Upper lobe of left lung (tissue), 4 donors: ENCODE data around the gene TBC1D1.

Source experiments
- CTCF ChIP-seq, 6 experiments: fragments of 450-650 bp in 4 of 6; fragments of 200-600 bp in 2 of 6; sonication (generic) in 2 of 6; IDR thresholded peaks; one replicate each; pipeline ENCODE4 v1.5.1; 2016 to 2019; ENCODE audit warnings: antibody characterized with exemption in 6 of 6
- EP300 ChIP-seq, 4 donors: sonication (generic); formaldehyde crosslinking; IDR thresholded peaks; one replicate each; pipeline ENCODE4 v1.5.1; 2017; ENCODE audit warnings: antibody characterized with exemption in 4 of 4, control low read depth in 2 of 4
- POLR2A ChIP-seq, 4 donors: fragments of 450-650 bp; IDR thresholded peaks; one replicate each; pipeline ENCODE4 v1.5.1; 2016 to 2017; ENCODE audit warnings: antibody characterized with exemption in 4 of 4, mild to moderate bottlenecking in 2 of 4
- POLR2AphosphoS5 ChIP-seq, 2 donors: sonication (generic); formaldehyde crosslinking; IDR thresholded peaks; one replicate each; pipeline ENCODE4 v1.5.1; 2017; ENCODE audit warnings: antibody characterized with exemption in 2 of 2

GRCh38 chr4:37934609-37935008 lies 43.7 kb downstream of the TBC1D1 start:
- TF ChIP-seq EP300 (IDR thresholded peaks at IDR 0.05) (no peak), POLR2A (IDR thresholded peaks at IDR 0.05) (no peak), CTCF (IDR thresholded peaks at IDR 0.05) (no peak), POLR2AphosphoS5 (IDR thresholded peaks at IDR 0.05) (no peak)
